Stimulated activated CD4-positive, alpha-beta T cell treated with anti-CD3 and anti-CD28 coated beads, Interleukin-12 subunit alpha, Interleukin-12 subunit beta, amount 100 ng/mL, for 4 hours (primary cell): ENCODE measurements around the gene TEAD1.

ENCODE experiments used
- DNase-seq: peaks from one replicate; pipeline ENCODE4 v3.0.0-alpha.2; 2020

The TEAD1 gene

DNA sequence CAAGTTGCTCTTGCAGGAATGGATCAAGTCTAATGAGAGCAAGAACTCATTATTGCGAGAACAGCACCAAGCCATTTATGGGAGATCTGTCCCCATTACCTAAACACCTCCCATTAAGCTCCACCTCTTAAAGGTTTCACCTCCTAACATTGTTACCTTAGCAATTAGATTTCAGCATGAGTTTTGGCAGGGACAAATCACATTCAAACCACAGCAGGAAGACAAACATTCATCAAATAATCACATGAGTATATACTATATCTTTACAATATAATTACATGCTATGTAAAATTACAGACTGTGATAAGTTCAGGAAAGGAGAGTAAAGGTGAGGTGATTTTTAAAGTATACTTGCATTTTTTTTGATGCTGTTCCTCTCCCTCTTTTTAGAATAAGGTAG, 6.6 kb upstream of the TEAD1 start:
- DNase-seq: no peak

DNA sequence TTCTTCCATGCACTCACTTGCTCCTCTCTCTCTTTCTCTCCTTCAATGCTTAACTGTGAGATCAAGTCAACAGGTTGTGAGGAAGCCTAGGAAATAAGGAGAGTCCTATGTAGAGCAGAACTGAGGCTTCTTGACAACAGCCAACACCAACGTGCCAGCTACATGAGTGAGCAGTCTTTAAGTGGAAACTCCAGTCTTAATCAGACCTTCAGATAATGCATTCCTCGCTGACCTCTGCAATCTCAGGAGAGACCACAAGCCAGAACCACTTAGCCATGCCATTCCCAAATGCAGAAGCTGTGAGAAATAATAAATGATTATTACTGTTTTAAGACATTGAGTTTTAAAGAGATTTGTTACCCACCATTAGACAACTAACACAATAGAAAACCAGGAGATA, 6.1 kb upstream of the TEAD1 start:
- DNase-seq: no peak

GRCh38 chr11:12669930-12670329, 4.3 kb upstream of the TEAD1 start:
- DNase-seq: no peak

- no peak for DNase-seq
Measured at GRCh38 chr11:12671370-12671769, 2.9 kb upstream of the TEAD1 start.

DNA sequence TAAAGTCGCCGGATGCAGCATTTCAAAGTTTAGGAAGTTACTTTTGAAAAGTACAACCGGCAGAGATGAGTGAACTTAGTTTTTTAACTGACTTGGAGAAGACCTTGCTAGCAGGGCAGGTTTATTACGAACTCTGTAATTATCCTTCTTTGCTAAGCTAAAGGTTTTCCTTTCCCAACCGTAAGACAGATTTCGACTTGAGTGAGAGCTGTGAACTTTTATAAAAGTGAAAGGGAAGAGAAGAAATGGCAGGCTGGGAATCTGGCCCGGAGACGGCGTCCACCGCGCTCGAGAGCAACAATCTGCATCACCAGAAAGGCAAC, 659 bp upstream of the TEAD1 start:
- no peak for DNase-seq

- no peak for DNase-seq
Measured at GRCh38 chr11:12674571-12674935, 332 bp downstream of the TEAD1 start.

DNA sequence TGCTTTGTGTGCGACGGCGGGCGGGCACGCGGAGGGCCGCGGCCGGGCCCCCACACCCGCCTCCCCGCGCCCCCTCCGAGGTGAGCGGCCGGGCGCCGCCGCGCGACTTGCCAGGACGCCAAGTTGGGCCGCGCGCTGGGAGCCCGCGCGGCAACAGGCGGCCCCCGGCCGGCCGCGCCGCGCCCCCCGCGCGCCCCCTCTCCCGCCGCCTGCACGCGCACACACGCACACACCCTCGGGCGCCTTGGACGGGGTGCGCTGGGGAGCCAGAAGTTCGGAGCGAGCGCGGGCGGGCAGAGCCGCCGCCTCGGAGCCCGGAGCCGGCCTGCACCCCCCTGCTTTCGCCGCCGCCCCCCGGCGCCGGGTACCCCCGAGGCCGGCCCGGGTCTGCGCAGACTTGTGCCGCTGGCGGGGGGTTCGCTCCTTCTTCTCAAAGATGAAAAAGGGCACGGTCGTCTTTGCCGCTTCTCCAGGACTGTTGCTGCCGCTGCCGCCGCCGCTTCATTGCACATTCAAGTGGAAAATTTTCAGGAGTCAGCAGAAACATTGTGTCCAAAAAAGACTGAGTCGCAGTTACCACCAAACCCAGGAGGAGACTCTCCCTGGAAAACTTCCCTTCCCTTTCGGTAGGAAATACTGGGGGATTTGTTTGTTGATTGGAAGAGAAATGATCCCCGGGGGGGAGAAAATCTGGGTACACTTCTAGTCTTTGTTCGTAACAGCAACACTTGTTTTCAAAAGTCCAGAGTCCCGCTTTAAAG, 895 bp downstream of the TEAD1 start:
- no peak for DNase-seq

DNA sequence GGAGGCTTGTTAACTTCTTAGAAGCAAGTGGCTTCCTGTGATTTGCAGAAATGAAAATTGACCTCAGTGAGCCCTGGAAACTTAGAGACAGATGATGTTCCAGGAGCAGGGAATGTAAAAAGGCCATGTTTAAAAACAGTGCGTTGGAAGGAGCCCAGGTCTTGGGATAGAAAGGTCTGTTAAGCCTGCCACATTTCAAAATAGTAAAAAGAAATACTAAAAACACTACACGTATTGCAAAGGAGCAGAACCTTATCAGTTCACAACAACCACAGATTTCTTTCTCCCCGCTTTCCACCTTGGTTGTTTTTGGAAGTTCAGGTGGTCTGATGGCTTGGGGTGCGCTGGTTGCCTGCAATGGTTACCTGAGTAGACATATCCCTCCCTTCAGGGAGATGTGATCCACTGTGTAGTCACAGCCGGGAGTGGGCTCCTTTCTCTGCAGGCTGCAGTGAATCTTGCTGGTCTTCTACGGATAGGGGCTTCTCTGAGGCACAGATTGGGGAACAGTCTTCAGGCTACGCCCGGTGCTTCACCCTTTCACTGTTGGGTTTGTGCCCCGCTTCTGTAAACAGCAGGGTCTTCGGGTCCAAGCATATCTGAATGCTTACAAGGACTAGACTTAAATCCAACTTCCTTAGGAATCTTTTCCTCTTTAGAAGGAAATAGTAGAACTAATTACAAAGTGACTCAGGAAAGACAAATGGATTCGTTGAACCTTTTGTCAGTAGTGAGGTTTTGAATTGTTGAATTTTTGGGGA, 1.9 kb downstream of the TEAD1 start:
- DNase-seq: no peak

- no peak for DNase-seq
Measured at GRCh38 chr11:12677131-12677530, 2.9 kb downstream of the TEAD1 start.

- no peak for DNase-seq
Measured at GRCh38 chr11:12678092-12678491, 3.9 kb downstream of the TEAD1 start.

GRCh38 chr11:12678991-12679390, 4.8 kb downstream of the TEAD1 start:
- DNase-seq: no peak

GRCh38 chr11:12679471-12679870, 5.2 kb downstream of the TEAD1 start:
- DNase-seq: no peak

- DNase-seq: no peak
Measured at GRCh38 chr11:12680246-12680939, 6.2 kb downstream of the TEAD1 start.

GRCh38 chr11:12680940-12681258, 6.7 kb downstream of the TEAD1 start:
- DNase-seq: no peak

DNA sequence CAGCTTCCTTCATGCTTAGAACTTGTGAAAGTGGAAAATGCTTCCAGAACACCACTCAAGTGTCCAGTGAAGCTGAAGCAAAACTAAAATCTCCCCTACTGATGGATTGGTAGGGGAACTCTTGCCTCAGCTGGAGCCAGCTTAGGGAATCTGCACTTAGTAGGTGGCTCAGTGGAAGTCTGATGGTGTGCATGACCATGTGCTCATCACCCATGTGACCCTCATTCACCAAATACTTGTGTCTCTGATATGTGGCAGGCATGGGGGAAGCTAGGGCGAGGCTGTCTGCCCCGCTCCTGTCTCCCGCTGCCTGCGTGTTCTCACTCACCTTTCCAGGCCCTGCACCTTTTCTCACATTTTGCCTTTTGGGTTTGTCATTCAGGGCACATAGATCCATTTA, 7.2 kb downstream of the TEAD1 start:
- no peak for DNase-seq

- DNase-seq: no peak
Measured at GRCh38 chr11:12682288-12682687, 8.1 kb downstream of the TEAD1 start.

- no peak for DNase-seq
Measured at GRCh38 chr11:12682737-12683500, 8.7 kb downstream of the TEAD1 start.

DNA sequence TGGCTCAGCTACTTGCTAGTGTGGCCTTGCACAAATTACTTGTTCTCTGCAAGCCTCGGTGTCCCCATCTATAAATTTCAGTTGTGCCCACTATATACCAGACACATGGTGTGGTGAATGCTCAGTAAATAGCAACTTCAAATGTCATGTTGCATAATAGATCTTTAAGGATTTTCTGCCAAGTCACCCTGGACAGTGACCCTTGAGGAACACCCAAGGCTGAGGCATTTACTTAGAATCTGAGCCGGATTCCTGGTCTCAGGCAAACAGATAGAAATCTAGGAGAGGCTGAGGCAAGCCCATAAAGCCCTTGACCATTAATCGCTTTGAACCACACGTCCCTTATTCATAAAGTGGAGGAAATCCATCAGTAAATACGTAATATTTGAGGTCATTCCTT, 9.7 kb downstream of the TEAD1 start:
- no peak for DNase-seq

DNA sequence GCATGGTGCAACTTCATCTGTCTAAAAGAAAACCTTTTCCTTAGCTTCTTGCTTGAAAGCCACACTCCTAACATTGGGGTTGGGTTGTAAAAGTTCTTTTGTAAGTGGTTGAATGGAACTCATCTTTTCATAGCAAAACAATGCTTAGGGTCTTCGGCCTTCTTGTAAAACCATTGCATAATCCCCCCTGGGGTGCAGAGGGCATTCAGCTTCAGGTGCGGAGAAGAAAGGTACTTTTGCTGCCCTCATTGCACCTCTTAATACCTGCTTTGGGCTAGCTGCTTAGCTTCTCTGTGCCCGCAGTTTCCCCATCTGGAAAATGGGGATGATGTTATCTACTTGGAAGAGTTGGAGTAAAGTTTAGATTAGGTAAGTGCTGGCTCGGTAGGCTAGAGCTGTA, 10.1 kb downstream of the TEAD1 start:
- no peak for DNase-seq

GRCh38 chr11:12684816-12685215, 10.6 kb downstream of the TEAD1 start:
- no peak for DNase-seq

DNA sequence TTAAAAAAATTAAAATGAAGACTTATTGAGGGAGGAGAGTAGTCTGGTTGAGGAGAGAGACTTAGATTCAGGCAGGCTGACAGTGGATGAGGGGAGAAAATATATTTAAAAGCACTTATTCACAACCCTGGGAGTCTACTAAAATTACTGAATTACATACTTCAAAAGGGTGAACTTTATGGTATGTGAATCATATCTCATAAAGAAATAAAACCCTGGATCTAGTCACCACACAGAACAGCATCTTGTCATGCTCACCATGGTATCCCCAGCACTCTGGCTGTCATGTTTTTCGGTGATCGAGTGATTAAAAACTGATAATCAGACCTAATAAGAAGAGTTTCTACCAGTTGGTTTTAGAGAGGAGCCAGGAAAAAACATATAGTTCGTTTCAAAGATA, 11.0 kb downstream of the TEAD1 start:
- DNase-seq: no peak

DNA sequence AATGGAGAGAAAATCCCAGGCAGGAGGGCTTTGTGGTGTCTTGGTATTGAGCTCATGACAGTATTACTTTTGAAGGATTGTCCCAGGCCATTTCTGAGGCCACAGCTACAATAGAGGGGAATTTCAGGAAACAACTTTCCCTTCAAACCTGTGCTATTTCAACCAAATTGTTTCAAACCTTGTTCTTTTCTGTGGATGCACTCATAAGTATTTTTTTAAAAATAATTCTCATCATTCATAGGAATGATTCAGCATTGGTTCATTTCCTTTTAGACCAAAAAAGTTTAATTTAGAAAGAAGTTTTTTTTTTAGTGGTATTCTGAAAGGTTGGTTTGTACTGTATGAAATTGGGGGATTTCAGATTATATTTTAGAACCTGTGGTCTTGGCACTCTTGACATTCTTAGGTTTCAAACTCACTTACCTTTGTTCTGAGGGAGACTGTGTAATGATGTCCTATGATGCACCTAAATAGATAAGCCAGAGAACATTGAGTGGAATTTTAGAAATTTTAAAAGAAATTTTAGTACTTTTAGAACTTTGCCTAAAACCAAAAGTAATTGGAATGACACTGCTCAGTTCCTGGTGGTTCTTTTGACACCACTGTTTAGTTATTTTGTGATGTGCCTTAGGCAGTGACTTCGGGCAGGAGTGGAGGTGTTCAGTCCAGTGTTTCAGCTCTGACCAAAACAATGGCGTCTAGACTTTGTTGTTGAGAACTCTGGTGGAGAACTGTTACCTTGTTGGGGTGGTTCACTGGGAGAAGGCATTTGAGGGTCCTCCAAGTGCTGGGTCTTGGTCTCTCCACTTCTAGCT, 12.2 kb downstream of the TEAD1 start:
- DNase-seq: no peak

- no peak for DNase-seq
Measured at GRCh38 chr11:12687216-12687623, 13.0 kb downstream of the TEAD1 start.
